T-helper 2 cell (primary cell): Measurements from ENCODE around the gene ZDHHC8.

Experiments used
- DNase-seq, 5 experiments: peaks; one replicate each; pipeline versions ENCODE4 v3.0.0 to v3.0.0-alpha.2; 2012 to 2022
- total RNA-seq, 2 donors: gene quantifications; one replicate each; lab custom pipeline; 2026; lab: John Stamatoyannopoulos, UW

ZDHHC8 gene, protein sequence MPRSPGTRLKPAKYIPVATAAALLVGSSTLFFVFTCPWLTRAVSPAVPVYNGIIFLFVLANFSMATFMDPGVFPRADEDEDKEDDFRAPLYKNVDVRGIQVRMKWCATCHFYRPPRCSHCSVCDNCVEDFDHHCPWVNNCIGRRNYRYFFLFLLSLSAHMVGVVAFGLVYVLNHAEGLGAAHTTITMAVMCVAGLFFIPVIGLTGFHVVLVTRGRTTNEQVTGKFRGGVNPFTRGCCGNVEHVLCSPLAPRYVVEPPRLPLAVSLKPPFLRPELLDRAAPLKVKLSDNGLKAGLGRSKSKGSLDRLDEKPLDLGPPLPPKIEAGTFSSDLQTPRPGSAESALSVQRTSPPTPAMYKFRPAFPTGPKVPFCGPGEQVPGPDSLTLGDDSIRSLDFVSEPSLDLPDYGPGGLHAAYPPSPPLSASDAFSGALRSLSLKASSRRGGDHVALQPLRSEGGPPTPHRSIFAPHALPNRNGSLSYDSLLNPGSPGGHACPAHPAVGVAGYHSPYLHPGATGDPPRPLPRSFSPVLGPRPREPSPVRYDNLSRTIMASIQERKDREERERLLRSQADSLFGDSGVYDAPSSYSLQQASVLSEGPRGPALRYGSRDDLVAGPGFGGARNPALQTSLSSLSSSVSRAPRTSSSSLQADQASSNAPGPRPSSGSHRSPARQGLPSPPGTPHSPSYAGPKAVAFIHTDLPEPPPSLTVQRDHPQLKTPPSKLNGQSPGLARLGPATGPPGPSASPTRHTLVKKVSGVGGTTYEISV
- total RNA-seq: 36.6 to 38.3 reads per million in 2 donors

DNA sequence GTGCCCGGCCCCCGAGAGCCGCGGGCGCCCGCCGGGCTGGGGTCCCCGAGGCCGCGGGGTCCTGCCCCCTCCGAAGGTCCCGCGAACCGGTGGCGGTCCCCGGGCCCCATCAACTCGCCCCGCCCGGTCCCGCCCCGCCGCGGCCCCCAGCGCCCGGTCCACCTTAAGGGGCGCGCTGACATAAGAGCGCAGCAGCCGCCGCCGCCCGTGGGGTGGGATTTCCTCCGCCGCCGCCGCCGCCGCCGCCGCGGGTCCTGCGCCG, at the start of gene ZDHHC8:
TSS of gene ZDHHC8 (plus strand) at position 208 of the 262 bp plus-strand sequence. CDS start 144 bp downstream, outside the sequence.
- peak in 4 of 5 experiments; percentile 39 to 55 (median 44) for DNase-seq

DNA sequence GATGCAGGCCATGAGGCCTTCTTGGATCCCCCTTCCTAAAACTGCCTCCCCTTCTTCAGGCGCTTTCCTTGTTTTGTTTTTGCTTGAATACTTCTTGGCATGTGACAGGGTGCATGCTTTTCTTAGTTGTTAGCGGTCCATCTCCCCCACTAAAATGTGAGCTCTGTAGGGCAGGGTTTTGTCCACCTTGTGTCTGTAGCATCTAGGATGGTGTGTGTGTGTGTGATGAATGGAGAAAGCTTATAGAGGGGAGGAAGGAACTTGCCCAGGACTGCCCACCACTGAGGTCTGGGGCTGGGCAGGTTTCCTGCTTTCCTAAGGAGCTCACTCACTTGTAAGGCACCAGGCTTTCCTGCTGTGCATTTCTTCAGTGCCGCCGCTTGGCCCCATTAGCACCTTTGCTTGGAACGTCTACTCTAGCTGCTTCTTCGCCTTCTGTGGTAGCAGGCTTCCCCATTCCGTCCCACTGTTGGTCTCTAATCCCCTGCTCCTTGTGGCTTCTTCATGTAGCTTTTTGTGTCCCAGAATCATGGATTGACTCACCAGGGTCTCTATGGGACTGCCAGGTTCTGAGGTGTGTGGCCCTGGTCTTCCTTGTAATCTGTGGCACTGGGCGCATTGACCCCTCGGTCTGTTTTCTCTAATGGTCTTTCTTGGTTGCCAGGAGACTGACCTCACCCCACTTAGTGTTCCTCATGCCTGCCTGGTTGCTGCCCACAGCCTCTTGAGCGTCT, 48.3 kb upstream of the ZDHHC8 start:
- DNase-seq: no peak

DNA sequence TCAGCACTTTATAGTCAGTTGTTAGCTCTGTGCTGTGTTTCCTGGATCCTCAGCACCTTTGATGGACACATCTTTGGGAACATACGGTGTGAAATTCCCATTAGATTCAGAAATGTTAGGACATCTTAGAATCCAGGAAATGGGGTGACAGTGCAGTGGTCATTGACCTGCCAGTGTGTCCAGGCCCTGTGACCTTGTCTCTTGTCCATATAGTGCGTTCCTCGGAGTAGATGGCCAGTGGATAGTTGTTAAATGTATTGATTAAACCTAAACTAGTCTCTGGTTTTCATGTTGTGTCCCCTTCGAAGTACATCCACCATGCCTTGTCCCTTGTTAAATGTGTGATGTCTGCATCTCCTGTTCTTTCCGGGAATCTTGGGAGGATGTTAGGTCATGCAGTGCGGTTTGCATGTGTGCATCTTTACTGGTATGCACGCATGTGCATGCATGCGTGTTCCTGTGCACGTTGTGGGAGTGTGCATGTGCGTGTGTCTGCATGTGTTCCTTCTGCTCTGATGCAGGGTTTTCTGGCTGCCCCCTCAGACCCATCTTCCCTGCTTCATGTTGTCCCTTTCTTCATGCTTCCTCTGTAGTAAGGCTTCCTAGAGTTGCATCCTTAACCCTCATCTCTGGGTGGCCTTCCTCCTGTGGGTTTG, 47.6 kb upstream of the ZDHHC8 start:
- DNase-seq: no peak

DNA sequence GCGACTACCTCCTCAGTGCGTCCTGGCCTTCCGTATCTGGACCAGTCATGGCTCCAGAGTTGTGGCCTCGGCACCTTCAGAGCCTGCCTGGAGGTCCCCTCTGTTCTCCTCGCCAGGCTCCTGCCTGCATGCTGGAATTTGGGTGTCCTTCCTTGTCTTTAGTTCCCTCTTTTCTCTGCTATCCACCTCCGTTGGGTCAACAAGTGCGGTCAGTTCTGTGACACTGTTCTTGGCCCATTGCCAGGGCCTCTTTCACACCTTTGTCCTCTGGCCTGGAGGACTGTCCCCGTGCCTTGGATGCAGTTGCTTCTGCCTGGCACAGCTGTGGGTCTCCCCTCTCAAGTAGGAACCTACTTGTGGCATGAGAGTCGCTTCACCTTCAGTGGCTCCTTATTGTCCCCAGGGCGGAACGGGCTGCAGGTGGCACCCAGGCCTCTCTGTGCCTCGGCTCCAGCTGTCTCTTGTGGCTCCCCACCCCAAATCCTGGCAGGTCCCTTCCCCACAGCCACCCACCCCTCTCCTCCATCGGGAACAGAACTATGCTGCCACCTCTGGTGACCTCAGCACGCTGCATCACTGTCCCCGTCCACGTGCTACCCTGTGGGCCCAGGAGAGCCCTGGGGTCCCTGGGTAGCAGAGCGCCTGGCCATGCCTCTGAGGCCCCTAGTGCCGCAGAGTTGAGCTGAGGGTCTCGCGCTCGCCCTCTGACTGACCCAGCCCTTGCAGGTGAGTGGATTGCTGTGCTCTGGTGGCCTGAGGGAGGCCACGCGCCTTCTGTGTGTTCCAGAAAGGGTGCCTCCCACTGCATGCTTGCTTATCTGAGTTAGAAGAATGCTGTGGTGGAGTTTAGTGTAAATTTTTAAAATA, 46.8 kb upstream of the ZDHHC8 start:
- peak in 1 of 5 experiments; percentile 30 for DNase-seq

DNA sequence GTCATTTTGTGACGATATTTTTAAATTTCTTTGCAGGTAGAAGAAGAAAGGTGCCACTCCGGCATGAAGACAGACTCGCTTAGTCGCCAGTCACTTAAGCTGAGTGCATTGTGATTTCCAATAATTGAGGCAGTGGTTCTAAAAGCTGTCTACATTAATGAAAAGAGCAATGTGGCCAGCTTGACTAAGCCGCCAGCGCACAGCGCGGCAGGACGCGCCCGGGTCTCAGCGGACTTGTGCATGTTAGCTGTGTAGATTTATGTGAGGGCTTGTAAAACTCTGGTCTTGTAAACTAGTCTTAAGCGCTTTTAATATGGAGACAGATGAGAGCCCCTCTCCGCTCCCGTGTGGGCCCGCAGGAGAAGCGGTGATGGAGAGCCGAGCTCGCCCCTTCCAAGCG, 46.0 kb upstream of the ZDHHC8 start:
- DNase-seq: no peak

DNA sequence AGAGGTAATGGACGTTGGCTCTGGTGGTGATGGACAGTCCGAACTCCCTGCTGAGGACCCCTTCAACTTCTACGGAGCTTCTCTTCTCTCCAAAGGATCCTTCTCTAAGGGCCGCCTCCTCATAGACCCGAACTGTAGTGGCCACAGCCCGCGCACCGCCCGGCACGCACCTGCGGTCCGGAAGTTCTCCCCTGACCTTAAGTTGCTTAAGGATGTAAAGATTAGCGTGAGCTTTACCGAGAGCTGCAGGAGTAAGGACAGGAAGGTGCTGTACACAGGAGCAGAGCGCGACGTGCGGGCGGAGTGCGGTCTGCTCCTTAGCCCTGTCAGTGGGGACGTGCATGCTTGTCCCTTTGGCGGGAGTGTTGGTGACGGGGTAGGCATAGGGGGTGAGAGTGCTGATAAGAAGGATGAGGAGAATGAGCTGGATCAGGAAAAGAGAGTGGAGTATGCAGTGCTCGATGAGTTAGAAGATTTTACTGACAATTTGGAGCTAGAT, 45.5 kb upstream of the ZDHHC8 start:
- no peak for DNase-seq

DNA sequence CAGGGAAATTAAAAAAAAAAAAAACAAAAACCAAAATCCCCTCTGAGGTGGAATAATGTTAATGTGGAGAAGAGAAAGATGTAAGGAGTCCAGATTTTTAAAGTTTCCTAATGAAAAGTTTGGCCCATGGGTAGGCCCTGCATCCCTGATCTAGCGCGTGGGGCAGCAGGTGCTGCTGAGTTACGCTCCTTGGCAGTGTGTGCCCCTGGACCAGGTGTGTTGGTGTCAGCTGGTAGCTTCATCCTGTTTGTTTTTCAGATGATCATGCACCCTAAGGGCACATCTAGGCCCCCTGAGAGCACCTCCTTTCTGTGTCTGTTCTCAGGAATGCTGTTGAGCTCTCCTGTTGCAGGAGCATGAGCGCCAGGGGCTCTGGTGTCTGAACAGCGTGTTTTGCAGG, 44.8 kb upstream of the ZDHHC8 start:
- no peak for DNase-seq

DNA sequence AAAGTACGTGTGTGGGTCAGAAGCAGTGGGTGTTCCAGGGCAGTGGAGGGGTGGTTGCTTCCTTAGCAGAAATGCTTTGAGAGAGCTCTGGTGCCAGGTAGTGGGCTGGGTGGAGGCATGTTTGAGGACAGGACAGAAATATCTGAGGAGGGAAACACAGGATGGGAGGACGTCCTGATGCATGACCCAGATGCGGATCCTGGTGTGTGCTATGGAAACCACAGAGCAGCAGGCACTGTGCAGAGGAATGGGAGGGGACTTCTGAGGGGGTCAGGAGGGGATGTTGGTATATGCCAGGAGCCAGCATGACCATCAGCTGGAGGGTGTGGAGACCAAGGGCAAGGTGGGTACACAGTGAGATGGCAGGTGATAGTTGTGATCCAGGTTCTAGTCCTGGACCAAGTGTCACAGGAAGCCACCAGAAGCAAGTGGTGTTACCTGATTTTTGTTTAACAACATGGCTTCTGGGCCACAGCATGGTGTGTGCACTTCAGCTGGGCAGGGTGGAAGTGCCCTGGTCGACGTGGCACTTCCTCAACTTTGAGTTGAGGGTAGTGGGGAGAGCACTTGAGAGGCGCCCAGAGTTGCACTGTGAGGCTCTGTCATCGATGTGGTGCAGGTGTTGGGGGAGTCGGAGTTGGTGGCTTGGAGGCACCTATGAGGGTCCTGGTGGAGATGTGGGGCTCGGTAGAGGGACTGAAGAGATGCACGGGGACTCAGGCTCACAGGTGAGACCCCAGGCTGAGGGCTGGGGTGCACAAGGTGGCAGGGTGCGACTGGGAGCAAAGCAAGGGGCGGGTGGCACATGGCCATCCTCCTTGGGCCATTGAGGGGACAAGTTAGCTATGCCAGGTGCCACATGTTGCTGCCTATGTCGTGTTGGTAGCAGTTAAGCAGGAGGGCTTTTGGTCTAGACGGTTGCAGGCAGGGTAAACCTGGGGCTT, 44.0 kb upstream of the ZDHHC8 start:
- peak in 1 of 5 experiments; percentile 40 for DNase-seq

DNA sequence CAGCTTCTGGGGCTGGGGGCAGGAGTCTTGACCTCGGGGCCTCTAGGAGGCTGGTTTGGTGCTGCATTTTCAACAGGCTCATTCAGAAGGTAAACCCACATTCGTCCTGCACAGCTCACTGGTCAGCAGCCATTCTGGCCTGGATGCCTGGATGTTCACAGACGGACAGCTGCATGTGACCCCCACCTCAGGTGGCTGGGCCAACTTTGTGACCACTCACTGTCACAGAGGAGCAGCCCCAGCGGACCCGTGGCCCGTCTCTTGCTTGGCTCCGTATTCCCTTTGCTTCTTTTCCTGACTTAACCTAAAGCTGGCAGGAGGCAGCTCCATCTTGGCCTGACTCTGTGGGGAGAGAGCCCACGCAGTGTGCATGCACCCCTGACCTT, 43.3 kb upstream of the ZDHHC8 start:
- no peak for DNase-seq

DNA sequence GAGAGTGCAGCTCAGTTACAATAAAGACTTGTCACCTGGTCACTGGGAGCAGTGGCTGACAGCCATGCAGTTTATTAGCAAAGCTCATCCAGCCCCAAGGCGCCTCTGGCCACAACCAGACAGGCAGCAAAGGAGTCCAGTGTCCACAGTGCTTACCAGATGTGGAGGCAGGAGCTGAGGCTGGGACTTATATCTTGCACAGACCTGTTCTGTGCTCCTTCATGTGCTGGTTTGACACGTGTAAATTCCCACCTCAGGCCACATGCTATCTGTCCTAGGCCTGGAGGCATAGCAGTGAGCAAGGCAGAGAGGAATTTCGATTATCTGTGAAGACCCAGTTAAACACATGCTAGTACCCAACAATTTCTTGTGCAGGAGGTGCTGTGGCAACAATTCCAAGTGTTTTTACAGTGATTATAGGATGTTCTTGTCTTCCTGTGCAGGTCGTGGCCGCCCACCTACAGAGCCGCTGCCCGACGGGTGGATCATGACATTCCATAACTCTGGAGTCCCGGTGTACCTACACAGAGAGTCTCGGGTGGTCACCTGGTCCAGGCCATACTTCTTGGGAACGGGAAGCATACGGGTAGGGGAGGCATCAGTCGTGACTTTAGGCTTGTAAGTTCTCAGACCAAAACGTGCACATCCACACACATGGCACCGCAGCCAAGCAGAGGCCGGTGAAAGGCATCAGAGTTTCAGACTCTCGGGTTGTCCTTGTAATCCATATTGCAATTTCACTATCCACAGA, 42.2 kb upstream of the ZDHHC8 start:
- no peak for DNase-seq

DNA sequence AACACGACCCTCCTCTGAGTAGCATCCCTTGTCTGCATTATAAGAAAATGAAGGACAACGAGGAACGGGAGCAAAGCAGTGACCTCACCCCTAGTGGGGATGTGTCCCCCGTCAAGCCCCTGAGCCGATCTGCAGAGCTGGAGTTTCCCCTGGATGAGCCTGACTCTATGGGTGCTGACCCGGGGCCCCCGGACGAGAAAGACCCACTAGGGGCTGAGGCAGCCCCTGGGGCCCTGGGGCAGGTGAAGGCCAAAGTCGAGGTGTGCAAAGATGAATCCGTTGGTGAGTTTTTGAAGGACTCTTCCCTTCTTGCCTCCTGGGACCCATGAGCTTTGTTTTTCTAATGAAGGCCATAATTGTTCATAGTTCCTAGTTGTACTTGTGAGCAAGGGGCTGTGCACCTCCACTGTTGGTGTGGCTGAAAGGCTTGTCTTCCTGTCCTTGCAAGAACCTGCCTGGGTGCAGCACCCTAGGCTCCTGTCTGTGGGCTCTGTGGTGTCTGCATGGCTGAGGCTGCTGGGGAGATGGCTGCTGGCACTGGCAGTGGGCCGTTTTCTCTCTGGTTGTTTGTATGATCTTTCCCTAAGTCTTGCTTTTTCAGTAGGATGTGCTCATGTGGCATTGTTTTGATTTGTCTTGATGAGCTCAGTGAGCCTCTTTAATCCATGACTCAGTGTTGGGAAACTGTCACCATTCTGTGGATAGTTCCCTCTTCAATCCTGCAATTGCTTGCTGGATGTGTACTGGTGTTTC, 41.5 kb upstream of the ZDHHC8 start:
- DNase-seq: peak in 1 of 5 experiments; percentile 54

DNA sequence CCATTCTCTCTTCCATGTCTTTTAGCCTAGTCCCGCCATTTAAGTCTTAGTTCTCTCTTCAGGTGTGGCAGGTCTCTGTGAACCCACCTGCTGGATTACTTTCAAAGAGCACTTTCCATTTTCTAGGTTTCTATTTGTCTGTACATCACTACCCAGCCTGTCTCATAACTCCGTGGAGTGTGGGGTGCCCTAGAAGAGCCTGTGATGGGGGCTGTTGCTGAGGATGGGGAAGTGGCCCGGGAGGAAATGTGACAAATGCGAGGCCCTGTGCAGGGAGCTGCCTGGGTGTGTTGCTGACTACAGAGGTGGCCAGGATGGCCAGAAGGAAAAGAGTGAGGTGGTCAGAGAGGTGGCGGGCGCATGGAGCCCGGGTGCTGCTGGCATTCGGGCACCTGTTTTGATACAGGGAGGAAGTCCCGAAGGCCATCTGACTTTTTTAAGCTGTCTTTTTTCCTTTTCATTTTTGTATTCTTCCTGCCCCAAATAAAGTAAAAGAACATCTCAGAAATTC, 40.8 kb upstream of the ZDHHC8 start:
- DNase-seq: peak in 1 of 5 experiments; percentile 21

DNA sequence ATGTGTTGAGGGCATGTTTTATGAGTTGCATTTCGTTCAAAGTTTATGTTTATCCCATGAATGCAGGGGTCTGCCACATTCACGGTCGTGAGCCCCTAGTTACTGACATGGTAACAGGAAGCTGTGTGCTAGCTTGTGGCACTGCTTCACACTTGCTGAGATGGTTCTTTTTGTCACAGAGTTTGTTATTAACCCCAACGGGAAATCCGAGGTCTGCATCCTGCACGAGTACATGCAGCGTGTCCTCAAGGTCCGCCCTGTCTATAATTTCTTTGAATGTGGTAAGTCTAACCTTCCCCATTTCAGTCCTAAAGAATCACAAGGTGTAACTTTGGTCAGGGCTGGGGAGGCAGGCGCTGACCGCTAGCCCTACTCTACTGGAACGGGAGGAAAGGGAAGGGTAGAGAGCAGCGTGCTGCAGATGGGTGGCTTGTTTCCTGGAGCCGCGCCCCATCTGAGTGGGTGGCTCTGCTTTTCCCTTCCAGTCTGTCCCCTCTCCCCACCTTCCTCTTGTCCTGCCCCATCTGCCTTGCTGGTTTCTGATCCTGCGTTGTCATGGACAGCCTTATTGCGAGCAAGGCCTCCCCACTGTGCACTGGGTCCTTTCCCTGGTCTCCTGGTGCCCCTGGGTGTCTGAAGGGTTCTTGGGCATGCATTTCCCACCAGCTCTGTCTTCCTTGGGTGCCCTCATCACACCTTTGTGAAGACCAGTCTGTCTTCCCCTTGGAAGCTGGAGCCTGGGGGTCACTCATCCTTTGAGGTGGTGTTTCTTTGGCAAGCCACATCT, 39.7 kb upstream of the ZDHHC8 start:
- peak in 2 of 5 experiments; percentile 37 to 67 for DNase-seq

DNA sequence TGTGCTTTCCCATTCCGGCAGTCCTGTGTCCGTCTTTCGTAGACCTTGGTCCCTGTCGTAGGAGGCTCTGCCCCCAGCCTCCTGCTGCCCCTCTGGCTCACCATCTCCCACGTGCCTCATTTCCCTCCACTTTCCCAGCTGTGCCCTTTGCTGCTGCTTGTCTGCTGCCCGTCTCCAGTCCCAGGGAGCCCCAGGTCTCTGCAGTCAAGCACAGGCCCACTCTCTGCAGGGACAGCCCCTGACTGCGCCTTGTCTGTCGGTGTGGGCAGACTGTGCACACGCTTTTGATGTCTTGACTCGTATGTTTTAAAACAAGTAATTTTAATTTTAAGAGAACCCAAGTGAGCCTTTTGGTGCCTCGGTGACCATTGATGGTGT, 39.1 kb upstream of the ZDHHC8 start:
- DNase-seq: no peak

DNA sequence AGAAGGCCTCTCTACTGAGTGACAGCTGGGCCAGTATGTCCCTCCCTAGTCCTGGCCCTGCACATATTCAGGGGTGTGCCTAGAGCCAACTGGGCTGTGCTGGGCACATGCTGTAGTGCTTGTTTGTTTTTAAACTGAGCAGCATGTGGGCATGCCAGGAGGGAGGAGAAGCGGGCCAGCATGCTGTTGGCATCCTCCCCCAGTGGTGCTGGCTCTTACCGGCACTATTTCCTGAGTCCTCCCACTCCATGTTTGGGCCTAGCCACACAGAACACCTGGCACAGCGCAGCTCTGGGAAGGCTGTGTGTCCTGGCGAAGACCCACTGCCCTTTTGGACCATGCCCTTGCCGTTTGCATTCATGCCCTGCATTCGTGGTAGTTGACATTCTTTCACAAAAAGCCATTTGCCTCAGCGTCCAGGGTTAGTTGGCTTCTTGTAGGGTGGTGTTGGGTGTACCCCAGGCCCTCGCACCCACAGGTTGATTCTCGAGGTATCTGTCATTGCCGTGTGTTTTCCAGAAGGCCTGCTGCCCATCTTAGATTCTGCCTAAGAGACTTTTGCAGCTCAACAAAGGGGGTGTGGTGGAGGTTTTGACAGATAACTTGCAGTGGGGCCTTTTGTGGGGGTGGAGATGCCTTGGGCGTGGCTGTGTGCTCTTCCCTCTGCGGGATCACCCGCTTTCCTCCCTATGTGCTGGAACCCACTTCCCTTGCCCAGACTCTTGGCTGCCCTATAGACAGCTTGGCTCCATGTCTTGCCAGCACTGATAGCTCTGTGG, 38.0 kb upstream of the ZDHHC8 start:
- no peak for DNase-seq

DNA sequence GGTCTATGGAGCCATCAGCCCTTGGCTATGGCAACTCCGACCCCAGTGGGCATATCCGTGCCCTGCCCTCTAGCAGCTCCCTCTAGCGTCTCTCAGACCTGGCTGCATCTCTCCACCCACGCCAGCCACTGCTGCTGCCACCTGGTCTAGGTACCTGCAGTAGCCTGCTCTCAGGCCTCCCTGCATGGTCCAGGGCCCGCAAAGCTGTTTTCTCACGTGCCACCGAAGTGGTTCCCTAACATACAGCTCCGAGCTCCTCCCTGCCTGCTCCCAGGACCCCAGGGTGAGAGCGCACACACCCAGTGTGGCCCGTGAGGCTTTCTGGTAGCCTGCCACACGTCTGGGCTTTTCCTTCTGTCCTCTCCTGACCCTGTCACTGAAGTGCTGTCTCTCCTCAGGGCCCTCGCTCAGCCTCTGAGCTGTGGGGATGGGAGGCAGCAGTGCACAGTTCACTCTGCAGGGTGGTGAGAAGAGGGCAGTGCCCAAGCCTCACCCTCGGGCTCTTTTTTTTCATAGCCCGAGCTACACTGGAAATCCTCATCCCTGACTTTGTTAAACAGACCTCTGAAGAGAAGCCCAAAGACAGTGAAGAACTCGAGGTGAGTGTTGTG, 37.3 kb upstream of the ZDHHC8 start:
- DNase-seq: no peak

DNA sequence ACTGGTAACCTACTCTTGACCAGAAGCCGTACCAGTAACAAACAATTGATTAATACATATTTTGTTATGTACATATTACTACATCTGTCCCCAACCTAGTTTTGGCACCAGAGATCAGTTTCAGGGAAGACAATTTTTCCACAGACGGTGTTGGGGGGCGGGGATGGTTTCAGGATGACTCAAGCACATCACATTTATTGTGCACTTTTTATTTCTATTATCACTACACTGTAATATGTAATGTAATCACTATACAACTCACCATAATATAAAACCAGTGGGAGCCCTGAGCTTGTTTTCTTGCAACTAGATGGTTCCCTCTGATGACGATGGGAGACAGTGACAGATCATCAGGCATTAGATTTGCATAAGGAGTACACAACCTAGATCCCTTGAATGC, 36.1 kb upstream of the ZDHHC8 start:
- peak in 1 of 5 experiments; percentile 19 for DNase-seq
